GM18858 (cell line): ENCODE results near the gene PILRA.

Experiments used
- ATAC-seq: cut with Tn5 transposase; IDR thresholded peaks from one replicate; pipeline ENCODE4 v1.9.1; 2021; ENCODE audit not compliant: unreplicated experiment

PILRA gene

DNA sequence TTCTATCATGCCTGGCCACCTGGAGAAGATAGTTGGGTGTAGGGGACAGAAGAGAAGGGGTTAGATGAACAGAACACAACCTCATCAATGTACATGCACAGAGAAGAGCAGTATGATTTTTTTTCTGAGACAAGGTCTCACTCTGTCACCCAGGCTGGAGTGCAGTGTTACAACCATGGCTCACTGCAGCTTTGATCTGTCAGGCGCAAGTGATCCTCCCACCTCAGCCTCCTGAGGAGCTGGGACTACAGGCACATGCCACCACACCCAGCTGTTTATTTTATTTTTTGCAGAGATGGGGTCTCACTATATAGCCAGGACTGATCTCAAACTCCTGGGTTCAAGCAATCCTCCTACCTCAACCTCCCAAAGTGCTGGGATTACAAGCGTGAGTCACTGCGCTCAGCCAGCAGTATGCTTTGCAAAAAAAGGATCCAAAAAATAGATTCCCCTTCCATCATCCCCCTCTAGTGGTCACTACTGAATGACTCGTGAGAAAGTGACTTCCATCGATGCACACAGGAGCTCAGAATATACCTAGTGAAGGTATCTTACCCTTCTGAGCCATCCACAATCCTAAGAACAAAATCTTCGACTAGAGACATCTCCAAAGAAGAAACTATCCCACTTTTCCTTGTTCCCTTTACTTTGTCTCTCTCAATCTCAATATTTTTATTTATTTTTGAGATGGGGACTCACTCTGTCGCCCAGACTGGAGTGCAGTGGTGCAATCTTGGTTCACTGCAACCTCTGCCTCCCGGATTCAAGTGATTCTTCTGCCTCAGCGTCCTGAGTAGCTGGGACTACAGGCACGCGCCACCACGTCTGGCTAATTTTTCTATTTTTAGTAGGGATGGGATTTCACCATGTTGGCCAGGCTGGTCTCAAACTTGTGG, 34.2 kb downstream of the PILRA start:
- ATAC-seq, result no peak

DNA sequence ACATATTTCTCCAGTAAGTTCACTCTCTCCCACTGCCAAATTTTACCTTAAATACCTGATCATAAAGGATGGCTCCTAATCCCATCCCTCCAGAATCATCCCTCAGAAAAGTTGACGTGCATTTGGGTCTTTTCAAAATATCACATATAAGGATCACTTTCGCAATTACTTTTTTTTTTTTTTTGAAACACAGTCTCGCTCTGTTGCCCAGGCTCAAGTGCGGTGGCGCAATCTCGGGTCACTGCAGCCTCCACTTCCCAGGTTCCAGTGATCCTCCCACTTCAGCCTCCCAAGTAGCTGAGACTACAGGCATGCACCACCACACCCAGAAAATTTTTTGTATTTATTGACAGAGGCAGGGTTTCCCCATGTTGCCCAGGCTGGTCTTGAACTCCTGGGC, 37.8 kb downstream of the PILRA start:
- ATAC-seq, result no peak

DNA sequence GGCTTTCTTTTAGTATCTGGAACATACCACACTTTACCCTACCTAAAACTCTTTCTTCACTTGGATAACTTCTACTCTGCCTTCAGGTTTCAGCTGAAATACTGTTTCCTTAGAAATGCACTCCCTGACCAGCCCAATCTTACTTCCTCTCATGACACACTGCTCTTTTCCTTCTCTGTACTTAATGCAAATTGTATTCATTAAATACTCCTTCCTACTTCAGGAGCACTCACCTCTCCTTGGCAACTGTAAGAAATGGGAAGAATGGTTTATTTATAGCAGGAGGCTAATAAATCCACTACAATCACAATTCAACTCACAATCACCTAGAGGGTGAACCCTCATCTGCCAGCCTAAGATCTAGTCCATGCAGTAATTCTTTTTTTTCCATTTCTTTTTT, 40.1 kb downstream of the PILRA start:
- ATAC-seq, result no peak

DNA sequence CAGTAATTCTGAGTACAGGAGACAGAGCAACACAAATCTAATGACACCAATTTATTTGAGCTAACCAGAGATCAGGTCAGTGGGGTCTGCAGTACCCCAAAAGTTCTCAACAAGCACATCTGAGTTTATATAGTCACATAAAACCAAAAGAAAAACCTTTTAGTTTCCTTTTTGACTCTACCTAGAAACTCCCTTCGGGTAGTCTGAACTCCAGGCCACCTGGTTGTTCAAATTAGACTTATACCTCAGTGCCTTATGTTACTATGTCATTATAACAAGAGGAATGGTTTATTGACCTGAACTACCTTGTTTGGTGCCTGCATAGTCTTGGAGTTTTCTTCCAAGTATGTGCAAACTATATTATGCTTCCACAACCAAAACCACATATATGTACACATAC, 40.6 kb downstream of the PILRA start:
- no peak for ATAC-seq

DNA sequence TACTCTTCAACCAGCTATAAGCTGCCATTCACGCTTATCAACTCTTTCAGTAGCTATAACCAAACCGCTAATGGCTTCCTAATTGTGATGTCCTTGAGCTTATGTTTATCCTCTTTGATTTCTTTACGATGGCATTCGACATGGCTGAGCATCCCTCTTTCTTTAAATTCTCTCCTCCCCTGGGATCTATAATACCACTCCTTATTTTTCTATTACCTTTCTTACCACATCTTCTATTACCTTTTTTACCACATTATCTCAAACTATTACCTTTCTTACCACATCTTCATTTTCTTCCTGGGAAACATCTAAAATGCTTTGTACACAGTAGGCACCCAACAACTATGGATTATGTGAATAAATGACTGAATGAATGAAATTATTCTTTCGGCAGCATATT, 42.2 kb downstream of the PILRA start:
- ATAC-seq, result no peak

DNA sequence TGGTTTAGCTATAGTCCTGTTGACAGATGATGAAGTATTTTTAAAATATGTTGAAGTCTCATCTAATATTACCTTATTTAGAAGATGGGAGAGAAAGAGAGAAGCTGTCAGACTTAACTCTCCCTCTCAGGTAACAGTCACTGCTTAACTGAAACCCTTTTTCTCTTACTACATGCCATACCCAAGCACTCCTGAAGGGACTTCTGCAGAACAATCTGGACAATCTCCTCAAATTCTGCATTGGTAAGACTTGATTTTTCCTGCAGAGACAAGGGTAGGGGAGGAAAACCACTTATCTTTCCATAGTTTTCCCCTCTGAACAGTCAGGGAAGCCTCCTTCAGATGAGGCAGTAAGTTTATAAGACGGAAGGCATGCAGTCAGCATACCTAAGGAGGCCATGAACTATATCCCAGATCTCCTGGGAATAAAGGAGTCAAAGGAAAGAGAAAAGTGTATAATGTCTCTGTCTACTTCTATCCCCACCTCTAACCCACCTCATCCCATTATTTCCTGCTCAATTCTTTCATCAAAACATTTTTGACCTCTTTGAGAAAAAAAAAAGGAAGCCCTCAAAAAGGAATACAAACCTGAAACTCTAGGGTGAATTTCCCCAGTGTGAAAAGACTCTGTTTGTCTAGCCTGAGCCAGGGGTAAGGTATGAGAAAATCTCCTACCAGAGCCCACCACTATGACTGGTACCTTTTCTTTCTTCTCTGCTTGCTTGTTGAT, 45.8 kb downstream of the PILRA start:
- ATAC-seq, result no peak

DNA sequence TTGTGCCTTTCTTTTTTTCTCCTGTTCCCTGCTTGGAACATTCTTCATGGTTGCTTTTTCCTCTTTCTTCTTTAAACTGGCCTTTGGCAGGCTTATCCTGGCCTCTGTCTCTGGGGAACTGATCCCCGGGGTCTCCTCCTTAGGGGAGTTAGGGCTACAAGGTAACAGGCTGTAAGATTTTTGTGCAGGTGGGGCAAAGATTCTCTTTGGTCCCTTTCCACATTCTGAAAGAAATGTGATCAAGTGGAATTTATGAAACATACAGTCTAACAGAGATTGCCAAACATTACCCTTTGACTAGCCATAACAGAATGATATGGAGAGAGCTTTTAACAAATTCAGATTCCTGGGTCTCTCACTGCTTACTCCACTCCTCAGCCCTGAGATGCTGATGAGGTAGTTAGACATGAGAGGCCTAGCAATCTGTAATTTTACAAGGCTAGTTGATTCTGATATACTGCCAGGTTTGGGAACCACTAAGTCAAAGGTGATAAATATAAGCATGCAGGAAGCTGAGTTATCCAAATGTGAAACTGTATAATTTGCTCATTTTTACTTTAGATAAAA, 46.5 kb downstream of the PILRA start:
- no peak for ATAC-seq

DNA sequence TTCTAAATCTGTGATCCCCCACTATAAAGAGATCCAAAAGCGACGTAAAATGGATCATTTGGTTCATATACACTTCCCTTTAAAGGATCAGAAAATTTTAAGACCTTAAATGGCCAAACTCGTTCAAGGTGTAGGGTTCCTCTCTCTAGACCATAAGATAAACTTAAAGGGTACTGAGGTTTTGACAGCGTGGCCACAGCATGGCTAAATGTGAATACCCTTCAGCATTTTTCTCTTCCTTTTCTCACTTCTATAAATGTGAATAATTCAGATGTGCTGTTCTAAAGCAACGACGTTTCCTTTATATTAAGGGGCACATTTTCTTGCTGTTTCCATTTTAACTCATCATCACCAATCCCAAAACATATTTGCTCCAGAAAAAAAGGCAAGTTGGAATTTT, 50.0 kb downstream of the PILRA start:
- ATAC-seq, result no peak

DNA sequence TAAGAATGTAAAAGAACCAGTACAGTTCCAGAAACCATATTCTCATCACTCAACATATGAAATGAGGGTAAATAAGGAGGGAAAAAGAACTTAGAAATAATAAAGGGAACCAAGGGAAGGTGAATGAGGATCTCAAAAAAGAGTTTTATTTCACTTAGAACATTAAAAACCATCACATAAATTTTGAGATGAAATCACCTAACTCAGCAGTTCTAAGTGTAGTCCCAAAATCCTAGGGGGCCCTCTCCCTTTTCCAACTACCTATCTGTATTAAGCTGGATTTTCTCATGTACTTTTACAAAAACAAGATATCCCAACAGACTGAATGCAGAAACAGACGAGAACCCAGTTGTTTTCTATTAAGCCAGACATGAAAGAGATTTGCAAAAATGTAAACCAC, 52.1 kb downstream of the PILRA start:
- ATAC-seq, result no peak

DNA sequence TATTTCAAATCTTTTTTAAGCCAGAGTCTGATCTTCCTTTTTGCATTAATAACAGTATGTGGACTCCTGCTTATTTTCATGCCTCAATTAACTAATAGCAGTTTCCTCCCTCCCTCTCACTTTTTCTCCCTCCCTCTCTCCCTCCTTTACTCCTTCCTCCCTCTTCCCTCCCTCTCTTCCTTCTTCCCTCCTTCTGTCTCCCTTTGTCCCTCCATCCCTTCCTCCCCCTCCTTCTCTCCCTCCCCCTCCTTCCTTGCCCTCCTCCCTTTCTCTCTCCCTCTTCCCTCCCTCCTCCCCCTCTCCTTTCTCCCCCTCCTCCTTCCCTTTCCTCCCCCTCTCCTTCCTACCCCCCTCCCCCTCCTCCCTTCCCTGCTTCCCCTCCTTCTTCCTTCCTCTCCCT, 53.2 kb downstream of the PILRA start:
- ATAC-seq, result no peak

DNA sequence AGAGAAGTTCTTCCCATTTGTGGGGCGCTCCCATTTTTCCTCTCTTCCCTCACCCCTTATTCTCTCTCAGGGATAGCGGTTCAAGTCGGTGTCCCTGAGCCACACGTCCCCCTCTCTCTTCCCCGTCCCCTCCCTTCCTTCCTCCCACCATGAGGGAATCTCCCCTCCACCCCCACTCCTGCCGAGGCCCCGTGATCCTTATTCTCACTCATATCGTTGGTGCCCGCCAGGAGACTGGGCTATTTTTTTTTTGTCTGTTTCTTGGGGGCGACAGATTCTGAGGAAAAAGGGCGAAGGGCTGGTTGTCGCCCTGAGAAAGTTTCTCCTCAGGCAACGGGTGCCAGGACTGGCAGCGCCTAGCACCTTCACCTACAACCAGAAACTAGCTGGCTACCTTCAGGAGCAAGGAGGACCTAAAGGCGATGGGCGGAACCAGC, 54.5 kb downstream of the PILRA start:
- ATAC-seq, result no peak

DNA sequence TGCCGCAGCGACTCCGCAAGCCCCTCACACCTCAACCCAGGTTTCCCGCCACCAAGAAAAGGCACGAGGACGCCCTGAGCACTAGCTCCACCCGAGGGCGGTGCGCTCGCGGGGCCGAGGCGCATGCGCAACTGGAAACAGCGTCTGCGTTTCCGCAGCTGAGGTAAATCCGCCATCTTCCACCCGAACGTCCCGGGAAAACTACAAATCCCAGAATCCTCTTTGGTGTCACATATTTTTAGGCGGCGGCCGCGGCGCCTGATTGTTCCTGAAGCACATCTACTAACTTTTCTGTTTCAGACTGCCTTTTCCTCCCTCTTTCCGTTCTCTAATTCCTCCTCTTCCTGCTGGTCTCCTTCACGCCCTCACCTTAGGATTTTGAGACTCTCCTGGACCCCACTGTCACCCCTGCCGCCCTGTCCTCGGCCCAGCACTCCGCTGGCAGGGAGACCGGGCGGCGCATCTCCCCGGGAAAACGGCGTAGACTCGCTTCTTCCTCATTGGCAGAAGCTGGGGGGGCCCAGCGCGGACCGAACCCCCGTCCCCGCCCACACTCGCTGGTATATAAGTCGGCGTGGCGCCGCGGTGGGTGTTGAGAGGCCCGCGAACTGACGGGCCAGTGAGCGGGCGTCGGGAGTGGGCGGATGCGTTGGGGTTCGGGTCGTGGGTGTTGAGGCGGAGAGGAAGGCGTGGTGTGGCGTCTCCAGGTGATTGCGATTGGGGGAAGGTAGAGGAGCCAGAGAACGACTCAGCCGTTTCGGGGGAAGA, 55.1 kb downstream of the PILRA start, which contains the start of gene ZCWPW1:
ZCWPW1 (minus strand) TSS at position 505 of the 768 bp plus-strand sequence. CDS start 8,054 bp downstream, outside the sequence.
- peak; percentile 28 for ATAC-seq

DNA sequence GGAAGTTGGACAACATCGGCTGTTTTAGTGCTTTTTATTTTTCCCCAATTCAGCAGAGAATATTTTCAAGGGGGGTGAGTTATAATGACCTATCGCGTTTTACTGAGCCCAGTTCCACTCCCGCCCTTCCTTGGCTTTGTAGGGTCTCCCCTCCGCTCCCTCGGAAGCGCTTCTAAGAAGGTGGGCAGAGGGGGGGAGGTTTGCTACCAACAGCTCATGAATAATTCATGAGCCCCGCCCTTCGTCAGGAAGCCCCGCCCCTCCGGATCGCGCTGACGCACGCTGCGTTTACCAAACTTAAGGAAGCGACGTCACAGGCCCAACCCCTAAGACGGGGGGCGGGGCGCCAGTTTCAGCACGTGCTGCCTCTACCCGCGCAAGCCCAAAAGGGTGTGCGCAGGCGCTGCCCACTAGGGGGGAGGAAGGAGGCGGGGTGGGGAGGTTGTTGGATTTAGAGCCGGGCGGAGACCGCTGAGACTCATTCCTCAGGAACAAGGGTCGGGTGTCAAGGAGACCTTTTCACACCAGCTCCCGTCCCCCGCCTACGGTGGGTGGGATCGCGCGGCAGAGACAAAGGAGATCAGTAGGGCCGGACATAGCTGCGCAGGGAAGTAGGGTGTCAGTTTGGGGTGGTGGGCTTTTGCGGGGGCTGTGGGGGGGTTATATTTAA, 55.8 kb downstream of the PILRA start:
- ATAC-seq, result peak; percentile 36

DNA sequence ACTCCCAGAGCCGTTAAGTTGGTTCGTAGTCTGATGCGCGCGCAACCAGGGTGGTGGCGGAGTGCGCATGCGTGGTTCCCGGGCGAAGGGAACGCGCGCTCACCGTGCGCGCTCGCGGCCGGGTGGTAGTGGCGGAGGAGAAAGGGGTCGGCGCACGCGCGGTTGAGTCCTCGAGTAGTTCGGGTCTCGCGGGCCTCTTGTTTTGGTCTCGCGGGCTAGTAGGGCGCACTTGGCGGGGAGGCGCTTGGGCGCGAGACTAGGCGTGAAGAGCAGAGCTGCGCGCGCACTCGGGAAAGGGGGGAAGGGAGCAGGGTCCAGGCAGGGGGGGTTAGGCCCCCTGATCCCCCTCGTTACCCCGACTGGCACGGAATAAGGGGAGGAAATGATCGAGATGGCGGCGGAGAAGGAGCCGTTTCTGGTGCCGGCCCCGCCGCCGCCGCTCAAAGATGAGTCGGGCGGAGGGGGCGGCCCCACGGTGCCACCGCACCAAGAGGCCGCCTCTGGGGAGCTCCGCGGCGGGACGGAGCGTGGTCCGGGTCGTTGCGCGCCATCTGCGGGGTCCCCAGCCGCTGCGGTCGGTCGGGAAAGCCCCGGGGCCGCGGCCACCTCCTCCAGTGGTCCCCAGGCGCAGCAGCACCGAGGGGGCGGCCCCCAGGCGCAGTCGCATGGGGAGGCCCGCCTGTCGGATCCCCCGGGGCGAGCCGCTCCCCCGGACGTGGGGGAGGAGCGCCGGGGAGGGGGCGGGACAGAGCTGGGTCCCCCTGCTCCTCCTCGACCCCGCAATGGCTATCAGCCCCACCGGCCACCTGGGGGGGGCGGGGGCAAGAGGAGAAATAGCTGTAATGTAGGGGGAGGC, 56.6 kb downstream of the PILRA start, which contains the start of gene MEPCE:
MEPCE (plus strand) TSS at position 195 of the 856 bp plus-strand sequence; CDS start at position 383, 188 bp downstream.
- peak; percentile 25 for ATAC-seq

DNA sequence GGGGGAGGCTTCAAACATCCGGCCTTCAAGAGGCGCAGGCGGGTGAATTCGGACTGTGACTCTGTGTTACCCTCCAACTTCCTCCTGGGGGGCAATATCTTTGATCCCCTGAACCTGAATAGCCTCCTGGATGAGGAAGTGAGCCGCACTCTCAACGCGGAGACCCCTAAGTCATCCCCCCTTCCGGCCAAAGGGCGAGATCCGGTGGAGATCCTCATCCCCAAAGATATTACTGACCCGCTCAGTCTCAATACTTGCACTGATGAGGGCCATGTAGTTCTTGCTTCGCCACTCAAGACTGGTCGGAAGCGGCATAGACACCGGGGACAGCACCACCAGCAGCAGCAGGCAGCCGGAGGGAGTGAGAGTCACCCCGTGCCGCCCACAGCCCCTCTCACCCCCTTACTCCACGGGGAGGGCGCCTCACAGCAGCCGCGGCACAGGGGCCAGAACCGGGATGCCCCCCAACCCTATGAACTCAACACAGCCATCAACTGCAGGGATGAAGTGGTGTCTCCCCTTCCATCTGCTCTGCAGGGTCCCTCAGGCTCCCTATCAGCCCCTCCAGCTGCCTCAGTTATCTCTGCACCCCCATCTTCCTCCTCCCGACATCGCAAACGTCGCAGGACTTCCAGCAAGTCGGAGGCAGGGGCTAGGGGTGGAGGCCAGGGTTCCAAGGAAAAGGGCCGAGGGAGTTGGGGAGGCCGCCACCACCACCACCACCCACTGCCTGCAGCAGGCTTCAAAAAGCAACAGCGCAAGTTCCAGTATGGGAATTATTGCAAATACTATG, 57.4 kb downstream of the PILRA start:
- ATAC-seq, result no peak

DNA sequence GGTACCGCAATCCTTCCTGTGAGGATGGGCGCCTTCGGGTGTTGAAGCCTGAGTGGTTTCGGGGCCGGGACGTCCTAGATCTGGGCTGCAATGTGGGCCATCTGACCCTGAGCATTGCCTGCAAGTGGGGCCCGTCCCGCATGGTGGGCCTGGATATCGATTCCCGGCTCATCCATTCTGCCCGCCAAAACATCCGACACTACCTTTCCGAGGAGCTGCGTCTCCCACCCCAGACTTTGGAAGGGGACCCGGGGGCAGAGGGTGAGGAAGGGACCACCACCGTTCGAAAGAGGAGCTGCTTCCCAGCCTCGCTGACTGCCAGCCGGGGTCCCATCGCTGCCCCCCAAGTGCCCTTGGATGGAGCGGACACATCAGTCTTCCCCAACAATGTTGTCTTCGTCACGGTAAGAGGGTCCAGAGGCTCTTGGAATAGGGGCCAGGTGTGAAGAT, 58.0 kb downstream of the PILRA start:
- ATAC-seq, result no peak

DNA sequence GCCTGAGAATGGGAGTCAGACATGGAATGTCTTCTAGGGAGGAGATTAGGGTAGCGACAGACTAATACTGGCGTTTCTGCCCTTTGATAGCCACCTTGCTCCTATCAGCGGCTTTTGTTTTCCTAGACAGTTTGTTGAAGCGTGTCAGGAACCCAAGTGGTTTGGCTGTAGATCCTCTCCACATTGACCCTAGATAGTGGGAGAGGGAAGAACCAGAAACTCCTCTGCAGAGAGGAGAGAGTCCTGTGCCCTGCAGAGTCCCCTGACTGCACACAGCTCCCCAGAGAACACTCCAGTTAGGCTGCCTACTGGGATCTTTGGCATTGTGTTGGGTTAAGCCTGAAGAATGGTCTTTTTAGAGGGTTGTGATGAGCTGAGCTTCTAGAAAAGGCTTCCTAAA, 58.8 kb downstream of the PILRA start:
- no peak for ATAC-seq

DNA sequence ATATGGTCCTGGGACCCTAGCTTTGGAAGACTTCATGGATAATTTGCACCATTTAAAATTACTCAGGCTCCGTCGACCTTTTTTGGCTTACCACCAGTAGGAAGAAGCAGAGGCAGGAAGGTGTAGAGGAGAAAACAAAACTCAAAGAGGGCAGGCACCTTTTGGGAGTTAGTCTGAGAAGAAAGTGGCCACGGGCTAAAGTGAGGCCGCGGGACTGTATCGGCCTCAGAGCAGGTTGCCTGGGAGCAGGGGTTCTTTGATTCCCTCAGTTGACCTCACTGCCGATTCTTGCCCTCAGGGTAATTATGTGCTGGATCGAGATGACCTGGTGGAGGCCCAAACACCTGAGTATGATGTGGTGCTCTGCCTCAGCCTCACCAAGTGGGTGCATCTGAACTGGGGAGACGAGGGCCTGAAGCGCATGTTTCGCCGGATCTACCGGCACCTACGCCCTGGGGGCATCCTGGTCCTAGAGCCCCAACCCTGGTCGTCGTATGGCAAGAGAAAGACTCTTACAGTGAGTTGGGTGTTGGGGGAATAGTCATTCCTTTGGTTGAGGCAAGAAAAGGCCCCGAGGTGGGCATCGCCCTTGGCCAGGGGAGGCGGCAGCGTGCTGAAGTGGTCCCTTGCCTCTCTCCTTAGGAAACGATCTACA, 59.5 kb downstream of the PILRA start:
- no peak for ATAC-seq
